NB4 (cell line): ENCODE measurements around the gene CMIP.

Experiments used
- DNase-seq: peaks from one replicate; pipeline ENCODE4 v3.0.0; 2010; ENCODE audit warnings: low read depth
- H3K4me3 ChIP-seq: one replicate; pipeline ENCODE4 v1.5.1; 2011; ENCODE audit warnings: mild to moderate bottlenecking, low read depth, low read length, moderate library complexity
- CTCF ChIP-seq: IDR thresholded peaks from one replicate; pipeline ENCODE4 v1.5.1; 2012; ENCODE audit warnings: low read depth, low read length
- MAX ChIP-seq: IDR thresholded peaks from 2 replicates; pipeline ENCODE4 v1.6.1; 2011; ENCODE audit warnings: low read depth, low read length
- MYC ChIP-seq: IDR thresholded peaks from 2 replicates; pipeline ENCODE4 v1.6.1; 2011; ENCODE audit warnings: low read depth, low read length
- POLR2A ChIP-seq: IDR thresholded peaks from 2 replicates; pipeline ENCODE4 v1.6.1; 2011; ENCODE audit warnings: mild to moderate bottlenecking; ENCODE audit not compliant: insufficient read length; ENCODE audit errors: extremely low read depth

The CMIP gene

DNA sequence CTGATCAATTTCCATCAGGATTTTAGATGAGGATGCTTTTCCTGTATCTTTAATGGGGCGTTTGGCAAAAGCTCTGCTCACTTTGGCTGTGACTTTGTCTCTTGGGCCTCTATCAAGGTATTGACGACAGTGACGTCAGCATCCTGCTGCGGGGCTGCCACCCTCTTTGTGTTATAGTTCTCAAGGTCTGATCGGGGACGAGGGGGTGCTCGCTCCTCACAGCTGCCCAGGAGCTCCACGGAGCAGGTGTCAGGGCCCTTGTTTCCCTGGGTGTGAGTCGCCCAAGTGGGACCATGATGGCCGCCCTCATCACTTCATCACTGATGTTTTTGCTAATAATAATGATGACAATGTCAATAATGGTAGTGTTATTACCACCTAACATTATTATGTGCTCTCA lies 65.4 kb downstream of the CMIP start:
- DNase-seq, result no peak
- TF ChIP-seq CTCF (no peak), POLR2A (no peak), MAX (no peak), MYC (no peak)
- H3K4me3 ChIP-seq, result no peak overlapping the region

DNA sequence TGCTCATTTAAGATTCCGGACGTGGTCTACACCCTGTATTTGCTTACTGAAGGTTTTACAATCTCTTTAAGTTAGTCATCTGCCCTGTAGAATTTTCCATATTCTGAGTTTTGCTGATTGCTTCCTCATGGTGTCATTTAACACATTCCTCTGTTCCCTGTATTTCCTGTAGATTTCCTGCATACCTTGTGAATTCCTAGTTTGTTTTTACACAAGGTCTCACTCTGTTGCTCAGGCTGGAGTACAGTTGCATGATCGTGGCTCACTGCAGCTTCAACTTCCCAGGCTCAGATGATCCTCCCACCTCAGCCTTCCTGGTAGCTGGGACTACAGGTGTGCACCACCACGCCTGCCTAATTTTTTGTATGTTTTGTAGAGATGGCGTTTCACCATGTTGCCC lies 66.8 kb downstream of the CMIP start:
- H3K4me3 ChIP-seq, result no peak overlapping the region
- TF ChIP-seq MAX, result no peak
- TF ChIP-seq CTCF, result no peak
- TF ChIP-seq MYC, result no peak
- no peak for TF ChIP-seq POLR2A
- no peak for DNase-seq

GRCh38 chr16:81513204-81514040 lies 68.8 kb downstream of the CMIP start:
- H3K4me3 ChIP-seq, result no peak overlapping the region
- DNase-seq, result no peak
- no peak for TF ChIP-seq MYC
- TF ChIP-seq CTCF, result no peak
- TF ChIP-seq MAX, result no peak
- TF ChIP-seq POLR2A, result no peak

DNA sequence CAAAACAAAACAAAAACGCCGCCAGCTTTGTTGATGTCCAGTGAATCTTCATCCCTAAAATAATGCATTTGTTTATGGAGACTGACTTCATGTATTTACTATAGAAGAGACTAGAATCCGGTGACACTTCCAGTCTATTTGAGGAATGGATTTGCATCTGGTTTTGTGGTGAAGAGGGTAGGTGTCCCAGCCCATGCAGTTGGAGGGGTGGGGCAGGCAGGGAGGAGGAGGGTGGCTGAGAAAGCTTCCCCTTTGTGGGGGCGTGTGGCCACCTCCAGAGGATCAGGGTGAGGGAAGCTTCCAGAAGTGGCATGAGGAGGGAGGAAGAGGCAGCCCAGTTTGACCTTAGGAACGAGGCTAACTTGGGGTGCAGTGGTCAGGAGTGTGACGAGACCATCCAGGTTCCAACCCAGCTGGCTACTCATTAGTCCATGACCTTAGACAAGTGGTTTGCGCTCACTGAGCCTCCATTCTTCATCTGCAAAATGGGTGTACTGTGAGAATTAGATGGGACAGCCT lies 69.5 kb downstream of the CMIP start:
- TF ChIP-seq POLR2A (no peak), MYC (no peak), CTCF (no peak), MAX (no peak)
- DNase-seq, result peak; percentile 57
- H3K4me3 ChIP-seq, result no peak overlapping the region

GRCh38 chr16:81514568-81515258 lies 70.1 kb downstream of the CMIP start:
- DNase-seq, result no peak
- no peak for TF ChIP-seq POLR2A
- TF ChIP-seq MAX, result no peak
- TF ChIP-seq CTCF, result no peak
- no peak for TF ChIP-seq MYC
- H3K4me3 ChIP-seq, result no peak overlapping the region
